Measurements from ENCODE around the gene SETD1B.

SETD1B gene

GRCh38 chr12:121781998-121782979 lies 21.5 kb upstream of the SETD1B start:
- no peak overlapping the region for H3K4me3 ChIP-seq (ENCODE audit: low read depth in 1 of 2, low read length in 1 of 2)
- peaks cover 40% of the 10 kb centered on the region for H3K36me3 ChIP-seq
- H3K27me3 ChIP-seq = no peaks in the 10 kb centered on the region
- H3K27ac ChIP-seq = peak overlapping the region; percentile 62
- H3K9me3 ChIP-seq = no peaks in the 10 kb centered on the region
- peaks cover 24 to 29% of the 10 kb centered on the region in 2 experiments for H3K4me1 ChIP-seq (ENCODE audit: control insufficient read depth in 1 of 2, insufficient read depth in 1 of 2, low read depth in 1 of 2, low read length in 1 of 2)
- TF ChIP-seq CTCF (IDR thresholded peaks at IDR 0.05) = no peak

GRCh38 chr12:121783766-121784165 lies 20.0 kb upstream of the SETD1B start:
- no peak overlapping the region for H3K4me3 ChIP-seq (ENCODE audit: low read depth in 1 of 2, low read length in 1 of 2)
- peaks cover 28% of the 10 kb centered on the region for H3K36me3 ChIP-seq
- H3K9me3 ChIP-seq = no peaks in the 10 kb centered on the region
- H3K4me1 ChIP-seq (ENCODE audit: control insufficient read depth in 1 of 2, insufficient read depth in 1 of 2, low read depth in 1 of 2, low read length in 1 of 2) = peaks cover 38 to 44% of the 10 kb centered on the region in 2 experiments
- no peak overlapping the region for H3K27ac ChIP-seq
- no peak for TF ChIP-seq CTCF (IDR thresholded peaks at IDR 0.05)
- H3K27me3 ChIP-seq = no peaks in the 10 kb centered on the region

- H3K9me3 ChIP-seq = no peaks in the 10 kb centered on the region
- H3K27me3 ChIP-seq = no peaks in the 10 kb centered on the region
- peak overlapping the region; percentile 23 for H3K27ac ChIP-seq
- peaks cover 45 to 51% of the 10 kb centered on the region in 2 experiments for H3K4me1 ChIP-seq (ENCODE audit: control insufficient read depth in 1 of 2, insufficient read depth in 1 of 2, low read depth in 1 of 2, low read length in 1 of 2)
- TF ChIP-seq CTCF (IDR thresholded peaks at IDR 0.05) = no peak
- no peak overlapping the region for H3K4me3 ChIP-seq (ENCODE audit: low read depth in 1 of 2, low read length in 1 of 2)
- H3K36me3 ChIP-seq = peaks cover 21% of the 10 kb centered on the region
Measured at GRCh38 chr12:121784460-121784859, 19.3 kb upstream of the SETD1B start.

- Histone ChIP-seq H3K36me3 (peaks cover 1% of the 10 kb centered on the region), H3K27ac (peak overlapping the region; percentile 98), H3K4me1 (ENCODE audit: control insufficient read depth in 1 of 2, insufficient read depth in 1 of 2, low read depth in 1 of 2, low read length in 1 of 2) (peaks cover 65 to 70% of the 10 kb centered on the region in 2 experiments), H3K4me3 (ENCODE audit: low read depth in 1 of 2, low read length in 1 of 2) (peak overlapping the region in 1 of 2 experiments; percentile 89), H3K9me3 (no peaks in the 10 kb centered on the region), H3K27me3 (no peaks in the 10 kb centered on the region)
- TF ChIP-seq CTCF (IDR thresholded peaks at IDR 0.05) = no peak
Measured at GRCh38 chr12:121786440-121786825, 17.4 kb upstream of the SETD1B start.

- no peaks in the 10 kb centered on the region for H3K27me3 ChIP-seq
- H3K4me3 ChIP-seq (ENCODE audit: low read depth in 1 of 2, low read length in 1 of 2) = peak overlapping the region in 1 of 2 experiments; percentile 89
- peak overlapping the region; percentile 98 for H3K27ac ChIP-seq
- TF ChIP-seq CTCF (IDR thresholded peaks at IDR 0.05) = no peak
- peaks cover 68 to 70% of the 10 kb centered on the region in 2 experiments for H3K4me1 ChIP-seq (ENCODE audit: control insufficient read depth in 1 of 2, insufficient read depth in 1 of 2, low read depth in 1 of 2, low read length in 1 of 2)
- H3K36me3 ChIP-seq = no peaks in the 10 kb centered on the region
- no peaks in the 10 kb centered on the region for H3K9me3 ChIP-seq
Measured at GRCh38 chr12:121787063-121788025, 16.5 kb upstream of the SETD1B start.

Measured in neutrophil (primary cell).